Trophoblast cell (in vitro differentiated cells and primary cell): ENCODE measurements around the gene ACACA.
A peak's percentile ranks its signal among the peaks of the same experiment; 100 is the strongest.

Source experiments
- DNase-seq, 2 donors: peaks; one replicate each; pipeline ENCODE4 v3.0.0-alpha.2; 2016
- H2AFZ ChIP-seq: 2 replicates; pipeline ENCODE4 v1.6.1; 2013; ENCODE audit warnings: low read length, moderate library complexity, mild to moderate bottlenecking; ENCODE audit not compliant: insufficient read depth, poor library complexity
- H2AK5ac ChIP-seq: 2 replicates; pipeline ENCODE4 v1.6.1; 2013; ENCODE audit warnings: mild to moderate bottlenecking, low read length
- H2BK120ac ChIP-seq: 2 replicates; pipeline ENCODE4 v1.6.1; 2013; ENCODE audit warnings: low read length, mild to moderate bottlenecking, moderate library complexity; ENCODE audit not compliant: insufficient read depth, poor library complexity
- H2BK12ac ChIP-seq: 2 replicates; pipeline ENCODE4 v1.6.1; 2013; ENCODE audit warnings: mild to moderate bottlenecking, low read length, moderate library complexity
- H2BK5ac ChIP-seq: 2 replicates; pipeline ENCODE4 v1.6.1; 2013; ENCODE audit warnings: low read length, low read depth, moderate library complexity, mild to moderate bottlenecking; ENCODE audit not compliant: poor library complexity
- H3K14ac ChIP-seq: 2 replicates; pipeline ENCODE4 v1.6.1; 2013; ENCODE audit warnings: mild to moderate bottlenecking, low read length
- H3K18ac ChIP-seq: 2 replicates; pipeline ENCODE4 v1.6.1; 2013; ENCODE audit warnings: mild to moderate bottlenecking, low read length
- H3K23ac ChIP-seq: 2 replicates; pipeline ENCODE4 v1.6.1; 2013; ENCODE audit warnings: low read length
- H3K27ac ChIP-seq: 2 replicates; pipeline ENCODE4 v1.5.1; 2013; ENCODE audit warnings: low read depth, mild to moderate bottlenecking, inconsistent platforms, low read length, moderate library complexity
- H3K27me3 ChIP-seq: 2 replicates; pipeline ENCODE4 v1.6.1; 2013; ENCODE audit warnings: inconsistent platforms, mild to moderate bottlenecking, low read length, moderate library complexity; ENCODE audit not compliant: insufficient read depth
- H3K36me3 ChIP-seq, 2 experiments: 1 replicate in 1 of 2; 2 replicates in 1 of 2; pipeline ENCODE4 v1.6.1; 2013; ENCODE audit warnings: low read length in 2 of 2, mild to moderate bottlenecking in 2 of 2, moderate library complexity in 1 of 2; ENCODE audit not compliant: insufficient read depth in 2 of 2, control insufficient read depth in 1 of 2
- H3K4ac ChIP-seq: 2 replicates; pipeline ENCODE4 v1.6.1; 2013; ENCODE audit warnings: low read depth, mild to moderate bottlenecking, low read length, moderate library complexity
- H3K4me1 ChIP-seq, 2 experiments: 1 replicate in 1 of 2; 2 replicates in 1 of 2; pipeline ENCODE4 v1.6.1; 2013; ENCODE audit warnings: low read length in 2 of 2, mild to moderate bottlenecking in 2 of 2, moderate library complexity in 1 of 2; ENCODE audit not compliant: insufficient read depth in 2 of 2, control insufficient read depth in 1 of 2
- H3K4me2 ChIP-seq: 2 replicates; pipeline ENCODE4 v1.6.1; 2013; ENCODE audit warnings: inconsistent platforms, mild to moderate bottlenecking, low read length, moderate library complexity
- H3K4me3 ChIP-seq: 2 replicates; pipeline ENCODE4 v1.5.1; 2013; ENCODE audit warnings: mild to moderate bottlenecking, low read depth, low read length, inconsistent platforms
- H3K79me1 ChIP-seq: one replicate; pipeline ENCODE4 v1.6.1; 2013; ENCODE audit warnings: low read length
- H3K79me2 ChIP-seq: 2 replicates; pipeline ENCODE4 v1.6.1; 2013; ENCODE audit warnings: low read length, mild to moderate bottlenecking; ENCODE audit not compliant: control insufficient read depth, insufficient read depth, poor library complexity
- H3K9ac ChIP-seq: 2 replicates; pipeline ENCODE4 v1.6.1; 2013; ENCODE audit warnings: mild to moderate bottlenecking, low read length
- H3K9me3 ChIP-seq: 2 replicates; pipeline ENCODE4 v1.6.1; 2013; ENCODE audit warnings: low read depth, mild to moderate bottlenecking, control low read depth, inconsistent platforms, low read length; ENCODE audit not compliant: insufficient read depth
- H4K12ac ChIP-seq: 2 replicates; pipeline ENCODE4 v1.6.1; 2013; ENCODE audit warnings: low read depth, mild to moderate bottlenecking, low read length, moderate library complexity
- H4K8ac ChIP-seq: 2 replicates; pipeline ENCODE4 v1.6.1; 2013; ENCODE audit warnings: low read depth, mild to moderate bottlenecking, low read length, moderate library complexity
- H4K91ac ChIP-seq: one replicate; pipeline ENCODE4 v1.6.1; 2013; ENCODE audit warnings: low read depth, mild to moderate bottlenecking, low read length, moderate library complexity
- WGBS: extraction: QIAGEN DNeasy Blood & Tissue Kit; methylation state at CpG from one replicate; pipeline ENCODE4 v1.1.7; 2013; ENCODE audit warnings: missing lambda C conversion rate; ENCODE audit not compliant: insufficient read length, insufficient coverage; ENCODE audit errors: extremely low coverage; 5-methylcytosine and 5-hydroxymethylcytosine counted together

ACACA gene

DNA sequence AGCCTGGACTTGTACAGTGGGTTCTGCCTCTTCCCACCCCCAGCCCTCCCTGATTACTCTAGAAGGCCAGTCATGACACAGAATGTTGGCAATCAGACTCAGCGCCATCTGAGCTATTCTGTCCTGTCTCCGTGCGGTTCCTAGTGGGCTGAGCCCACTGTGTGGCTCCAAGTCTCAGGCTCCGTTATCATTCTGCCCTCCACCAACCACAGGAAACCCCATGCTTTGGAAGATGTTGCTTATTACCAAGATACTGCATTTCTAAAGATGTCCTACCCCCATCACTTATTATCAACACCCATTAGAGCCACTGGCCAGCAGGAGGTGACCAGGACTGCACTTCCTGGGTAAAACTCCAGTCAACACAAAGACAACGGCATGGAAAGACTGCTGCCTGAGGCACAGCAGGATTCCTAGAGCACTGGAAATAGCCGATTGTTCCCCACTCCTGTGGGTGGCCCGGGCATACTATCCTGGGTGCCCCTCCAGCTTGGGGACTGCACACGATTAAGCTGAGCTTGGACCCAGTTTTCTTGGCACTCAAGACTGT lies 324.2 kb downstream of the ACACA start:
- Histone ChIP-seq H3K9me3 (no peaks in the 10 kb centered on the region), H2BK120ac (no peak overlapping the region), H4K8ac (no peak overlapping the region), H3K79me1 (no peaks in the 10 kb centered on the region), H3K4me3 (no peak overlapping the region), H3K18ac (no peak overlapping the region), H3K27me3 (no peaks in the 10 kb centered on the region), H2BK12ac (no peak overlapping the region), H3K23ac (no peak overlapping the region), H3K4ac (no peak overlapping the region), H3K14ac (no peak overlapping the region), H2AFZ (no peak overlapping the region), H4K12ac (no peak overlapping the region), H3K27ac (no peak overlapping the region), H3K9ac (no peak overlapping the region), H3K4me1 (no peaks in the 10 kb centered on the region), H2AK5ac (no peak overlapping the region), H4K91ac (no peak overlapping the region), H2BK5ac (no peak overlapping the region), H3K36me3 (peaks cover 23 to 24% of the 10 kb centered on the region in 2 experiments), H3K79me2 (no peaks in the 10 kb centered on the region), H3K4me2 (no peak overlapping the region)
- DNase-seq = peak in 1 of 2 donors; percentile 37
- WGBS = no CpG with 5 or more reads among the region's 8 CpGs

DNA sequence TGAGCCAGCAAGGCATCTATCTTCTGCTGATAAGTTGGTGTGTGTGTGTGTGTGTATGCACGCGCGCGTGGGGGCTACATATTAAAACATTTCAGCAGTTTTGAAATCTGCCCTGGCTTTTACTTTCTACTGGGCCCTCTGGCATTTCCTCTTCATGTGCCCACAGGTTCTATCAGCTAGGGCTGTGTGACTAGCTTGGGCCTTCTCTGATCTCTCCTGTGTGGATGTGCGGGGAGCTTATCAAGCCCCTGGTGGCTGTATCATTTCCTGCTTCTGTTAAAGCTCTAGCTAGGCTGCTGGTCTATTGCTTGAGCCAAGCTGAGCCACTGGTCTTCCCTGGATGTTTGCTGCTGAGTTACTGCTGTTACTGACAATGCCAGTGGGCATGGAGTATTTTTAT lies 325.3 kb downstream of the ACACA start:
- Histone ChIP-seq H3K4me3 (no peak overlapping the region), H3K27ac (no peak overlapping the region), H3K4me1 (no peaks in the 10 kb centered on the region), H3K14ac (no peak overlapping the region), H3K27me3 (no peaks in the 10 kb centered on the region), H2AK5ac (no peak overlapping the region), H4K8ac (no peak overlapping the region), H3K79me2 (no peaks in the 10 kb centered on the region), H3K79me1 (no peaks in the 10 kb centered on the region), H3K36me3 (peaks cover 15% of the 10 kb centered on the region in 2 experiments), H4K91ac (no peak overlapping the region), H2BK120ac (no peak overlapping the region), H3K18ac (no peak overlapping the region), H3K23ac (no peak overlapping the region), H3K9ac (no peak overlapping the region), H3K4ac (no peak overlapping the region), H4K12ac (no peak overlapping the region), H3K4me2 (no peak overlapping the region), H3K9me3 (no peaks in the 10 kb centered on the region), H2BK5ac (no peak overlapping the region), H2BK12ac (no peak overlapping the region), H2AFZ (no peak overlapping the region)
- no CpG with 5 or more reads among the region's 5 CpGs for WGBS
- DNase-seq = no peak

DNA sequence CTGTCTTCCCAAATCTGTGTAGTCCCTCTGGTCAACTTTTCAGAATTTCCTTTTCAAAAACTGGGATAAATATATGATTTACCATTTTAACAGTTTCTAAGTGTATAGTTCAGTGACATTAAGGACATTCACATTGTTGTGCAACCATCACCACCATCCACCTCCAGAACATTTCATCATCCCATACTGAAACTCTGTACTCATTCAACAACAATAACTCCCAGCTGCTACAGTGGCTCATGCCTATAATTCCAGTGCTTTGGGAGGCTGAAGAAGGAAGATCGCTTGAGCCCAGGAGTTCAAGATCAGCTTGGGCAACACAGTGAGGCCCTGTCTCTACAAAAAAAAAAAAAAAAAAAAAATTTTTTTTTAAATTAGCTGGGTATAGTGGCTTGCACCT lies 326.9 kb downstream of the ACACA start:
- H4K12ac ChIP-seq = no peak overlapping the region
- peaks cover 6 to 7% of the 10 kb centered on the region in 2 experiments for H3K36me3 ChIP-seq
- H3K79me1 ChIP-seq = no peaks in the 10 kb centered on the region
- H3K23ac ChIP-seq = no peak overlapping the region
- no peak overlapping the region for H2AK5ac ChIP-seq
- no peak overlapping the region for H3K4me2 ChIP-seq
- H3K14ac ChIP-seq = no peak overlapping the region
- no peak overlapping the region for H2BK5ac ChIP-seq
- no CpG with 5 or more reads among the region's 1 CpG for WGBS
- peak; percentile 77 to 84 for DNase-seq
- no peak overlapping the region for H3K27ac ChIP-seq
- no peaks in the 10 kb centered on the region for H3K4me1 ChIP-seq
- no peak overlapping the region for H4K8ac ChIP-seq
- H3K9me3 ChIP-seq = no peaks in the 10 kb centered on the region
- no peaks in the 10 kb centered on the region for H3K27me3 ChIP-seq
- H3K4ac ChIP-seq = no peak overlapping the region
- no peak overlapping the region for H2AFZ ChIP-seq
- no peak overlapping the region for H3K18ac ChIP-seq
- no peak overlapping the region for H3K9ac ChIP-seq
- H2BK120ac ChIP-seq = no peak overlapping the region
- H3K79me2 ChIP-seq = no peaks in the 10 kb centered on the region
- no peak overlapping the region for H3K4me3 ChIP-seq
- H4K91ac ChIP-seq = no peak overlapping the region
- H2BK12ac ChIP-seq = no peak overlapping the region

DNA sequence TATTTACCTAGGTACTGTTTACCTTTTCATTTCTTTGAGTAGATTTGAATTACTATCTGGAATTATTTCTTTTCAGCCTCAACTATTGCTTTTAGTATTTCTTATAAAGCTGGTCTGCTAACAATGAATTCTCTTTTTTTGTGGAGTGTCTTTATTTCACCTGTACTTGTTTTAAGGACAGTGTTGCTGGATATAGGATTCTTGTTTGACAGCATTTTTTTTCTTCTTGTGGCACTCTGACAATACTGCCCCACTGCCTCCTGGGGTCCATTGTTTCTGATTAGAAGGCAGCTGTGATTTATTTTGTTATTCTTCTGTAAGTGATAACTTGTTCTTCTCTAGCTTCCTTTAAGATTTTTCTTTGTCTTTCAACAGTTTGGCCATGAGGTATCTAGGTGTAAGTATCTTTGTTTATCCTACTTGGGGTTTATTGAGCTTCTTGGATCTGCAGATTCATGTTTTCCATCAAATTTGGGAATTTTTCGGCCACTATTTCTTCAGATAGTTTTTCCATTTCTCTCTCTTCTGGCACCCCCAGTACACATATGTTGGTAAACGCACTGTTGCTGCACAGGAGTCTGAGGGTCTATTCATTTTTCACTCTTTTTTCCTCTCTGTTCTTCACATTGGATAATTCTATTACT lies 327.4 kb downstream of the ACACA start:
- WGBS = no CpG with 5 or more reads among the region's 2 CpGs
- Histone ChIP-seq H3K27ac (no peak overlapping the region), H4K12ac (no peak overlapping the region), H2AFZ (no peak overlapping the region), H3K79me1 (no peaks in the 10 kb centered on the region), H3K14ac (no peak overlapping the region), H3K79me2 (no peaks in the 10 kb centered on the region), H3K36me3 (peaks cover 2 to 4% of the 10 kb centered on the region in 2 experiments), H3K4me2 (no peak overlapping the region), H4K8ac (no peak overlapping the region), H3K4ac (no peak overlapping the region), H3K9me3 (no peaks in the 10 kb centered on the region), H4K91ac (no peak overlapping the region), H3K4me3 (no peak overlapping the region), H3K27me3 (no peaks in the 10 kb centered on the region), H3K18ac (no peak overlapping the region), H2AK5ac (no peak overlapping the region), H3K4me1 (no peaks in the 10 kb centered on the region), H3K23ac (no peak overlapping the region), H2BK5ac (no peak overlapping the region), H2BK120ac (no peak overlapping the region), H3K9ac (no peak overlapping the region), H2BK12ac (no peak overlapping the region)
- no peak for DNase-seq
